DND-41 (cell line): ENCODE data around the gene SRGAP2C.
"Not testable (repeated sequence)": the region's sequence is repeated elsewhere in the genome, so short reads cannot be mapped to it uniquely, and the experiment has no call there.

ENCODE experiments used
- ATAC-seq: fragments of 200-7000 bp; cut with Tn5 transposase; 3 replicates; pipeline ENCODE4 v1.9.1; 2021; ENCODE audit warnings: low read depth; ENCODE audit not compliant: insufficient read depth
- DNase-seq: peaks from one replicate; pipeline ENCODE4 v3.0.0-alpha.2; 2020
- H2AFZ ChIP-seq: 2 replicates; pipeline ENCODE4 v1.6.0; 2012; ENCODE audit warnings: low read depth, low read length
- H3K27ac ChIP-seq: 2 replicates; pipeline ENCODE4 v1.5.1; 2012; ENCODE audit warnings: low read length, inconsistent platforms
- H3K27me3 ChIP-seq: fragments of 200-600 bp; sonication (generic); 2 replicates; pipeline ENCODE4 v1.6.0; 2012; ENCODE audit warnings: low read length, mild to moderate bottlenecking, inconsistent platforms; ENCODE audit not compliant: insufficient read depth, poor library complexity
- H3K36me3 ChIP-seq: 2 replicates; pipeline ENCODE4 v1.5.1; 2012; ENCODE audit warnings: low read length, inconsistent platforms; ENCODE audit not compliant: insufficient read depth
- H3K4me1 ChIP-seq: 2 replicates; pipeline ENCODE4 v1.5.1; 2012; ENCODE audit warnings: mild to moderate bottlenecking, low read length; ENCODE audit not compliant: insufficient read depth
- H3K4me2 ChIP-seq: 2 replicates; pipeline ENCODE4 v1.6.0; 2012; ENCODE audit warnings: mild to moderate bottlenecking, moderate library complexity, low read length, inconsistent platforms; ENCODE audit not compliant: insufficient read depth
- H3K4me3 ChIP-seq, 2 experiments: fragments of 200-600 bp in 1 of 2; shearing (Covaris generic) in 1 of 2; 2 replicates each; pipeline ENCODE4 v1.5.1; 2012 to 2016; ENCODE audit warnings: inconsistent platforms in 2 of 2, low read length in 2 of 2, mild to moderate bottlenecking in 2 of 2, low read depth in 1 of 2, moderate library complexity in 1 of 2
- H3K79me2 ChIP-seq: 2 replicates; pipeline ENCODE4 v1.6.0; 2012; ENCODE audit warnings: low read length, inconsistent platforms; ENCODE audit not compliant: insufficient read depth
- H3K9ac ChIP-seq: 2 replicates; pipeline ENCODE4 v1.6.0; 2012; ENCODE audit warnings: low read depth, mild to moderate bottlenecking, inconsistent platforms, low read length, moderate library complexity
- H3K9me3 ChIP-seq: 2 replicates; pipeline ENCODE4 v1.5.1; 2012; ENCODE audit warnings: low read length, moderate library complexity, mild to moderate bottlenecking, inconsistent platforms; ENCODE audit not compliant: insufficient read depth, severe bottlenecking
- H4K20me1 ChIP-seq: 2 replicates; pipeline ENCODE4 v1.6.0; 2012; ENCODE audit warnings: low read length; ENCODE audit not compliant: insufficient read depth
- EZH2 ChIP-seq: IDR thresholded peaks from 3 replicates; pipeline ENCODE4 v1.6.1; 2012; ENCODE audit warnings: borderline replicate concordance, low read depth, mild to moderate bottlenecking, moderate library complexity, low read length, inconsistent platforms; ENCODE audit not compliant: severe bottlenecking

The SRGAP2C gene

GRCh38 chr1:121438862-121439261, 254.1 kb downstream of the SRGAP2C start:
- H3K79me2 ChIP-seq, H3K4me1 ChIP-seq, ATAC-seq, H3K27ac ChIP-seq, H3K36me3 ChIP-seq, DNase-seq, H3K4me3 ChIP-seq, H3K9ac ChIP-seq, H3K9me3 ChIP-seq, H3K4me2 ChIP-seq, H3K27me3 ChIP-seq, H4K20me1 ChIP-seq, H2AFZ ChIP-seq: not testable (repeated sequence)

GRCh38 chr1:121440993-121441392, 256.2 kb downstream of the SRGAP2C start:
- no peaks in the 10 kb centered on the region for H3K36me3 ChIP-seq
- no peak overlapping the region for H2AFZ ChIP-seq
- no peaks in the 10 kb centered on the region for H3K79me2 ChIP-seq
- no peaks in the 10 kb centered on the region for H3K27me3 ChIP-seq
- no peak overlapping the region for H3K4me2 ChIP-seq
- DNase-seq (no peak), ATAC-seq (no peak)
- no peak overlapping the region for H3K27ac ChIP-seq
- no peaks in the 10 kb centered on the region for H4K20me1 ChIP-seq
- no peak for TF ChIP-seq EZH2
- no peaks in the 10 kb centered on the region for H3K9me3 ChIP-seq
- no peak overlapping the region for H3K4me3 ChIP-seq
- H3K4me1 ChIP-seq = no peaks in the 10 kb centered on the region
- no peak overlapping the region for H3K9ac ChIP-seq
